Ishikawa (cell line): ENCODE results near the gene DBT.

Experiments used
- CEBPB ChIP-seq: IDR thresholded peaks from 2 replicates; pipeline ENCODE4 v1.6.1; 2012
- CREB1 ChIP-seq: IDR thresholded peaks from 2 replicates; pipeline ENCODE4 v1.6.1; 2012; ENCODE audit warnings: low read depth
- EGR1 ChIP-seq: IDR thresholded peaks from 2 replicates; pipeline ENCODE4 v1.6.1; 2012
- EP300 ChIP-seq: IDR thresholded peaks from 2 replicates; pipeline ENCODE4 v1.6.1; 2012; ENCODE audit warnings: borderline replicate concordance
- FOXM1 ChIP-seq: IDR thresholded peaks from 2 replicates; pipeline ENCODE4 v1.6.1; 2012; ENCODE audit warnings: low read depth, borderline replicate concordance
- NFIC ChIP-seq: IDR thresholded peaks from 2 replicates; pipeline ENCODE4 v1.6.1; 2012
- RAD21 ChIP-seq: IDR thresholded peaks from 2 replicates; pipeline ENCODE4 v1.6.1; 2012; ENCODE audit warnings: low read depth
- TAF1 ChIP-seq: IDR thresholded peaks from 2 replicates; pipeline ENCODE4 v1.6.1; 2012; ENCODE audit warnings: low read depth, mild to moderate bottlenecking
- TCF12 ChIP-seq: IDR thresholded peaks from 2 replicates; pipeline ENCODE4 v1.6.1; 2012; ENCODE audit warnings: low read depth
- TEAD4 ChIP-seq: IDR thresholded peaks from 2 replicates; pipeline ENCODE4 v1.6.1; 2012
- YY1 ChIP-seq: IDR thresholded peaks from 2 replicates; pipeline ENCODE4 v1.6.1; 2012; ENCODE audit warnings: low read depth
- ZBTB7A ChIP-seq: IDR thresholded peaks from 2 replicates; pipeline ENCODE4 v1.6.1; 2012; ENCODE audit warnings: low read depth
- TF ChIP-seq, protein P1 (sequence below): IDR thresholded peaks from 2 replicates; pipeline ENCODE4 v1.6.1; 2012; ENCODE audit warnings: low read depth, mild to moderate bottlenecking
- TF ChIP-seq, protein P2 (sequence below): IDR thresholded peaks from 2 replicates; pipeline ENCODE4 v1.6.1; 2012
- TF ChIP-seq, protein P3 (sequence below): IDR thresholded peaks from 2 replicates; pipeline ENCODE4 v1.6.1; 2012

Gene DBT

DNA sequence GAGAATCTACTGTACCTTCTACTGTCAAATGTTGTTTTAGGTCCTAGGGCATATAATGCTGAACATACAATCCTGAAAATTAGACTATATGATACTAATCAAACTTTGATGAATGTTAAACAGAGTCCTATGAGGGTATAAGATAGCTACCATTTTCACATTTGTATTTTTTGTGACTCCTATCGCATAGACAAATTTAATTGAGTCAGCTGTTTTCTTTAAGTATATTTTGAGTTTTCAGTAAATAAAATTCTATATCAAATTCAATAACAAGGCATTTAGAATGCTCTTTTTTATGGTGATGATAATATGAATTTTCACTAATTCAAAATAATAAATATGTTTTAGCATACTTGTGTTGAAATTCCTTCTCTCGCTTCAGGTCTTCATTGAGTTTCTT, 81.6 kb downstream of the DBT start:
- TF ChIP-seq CEBPB (no peak), EGR1 (no peak), RAD21 (no peak), FOXM1 (no peak), NFIC (no peak), TAF1 (no peak), TCF12 (no peak), ZBTB7A (no peak)
- TF ChIP-seq, protein P1, sequence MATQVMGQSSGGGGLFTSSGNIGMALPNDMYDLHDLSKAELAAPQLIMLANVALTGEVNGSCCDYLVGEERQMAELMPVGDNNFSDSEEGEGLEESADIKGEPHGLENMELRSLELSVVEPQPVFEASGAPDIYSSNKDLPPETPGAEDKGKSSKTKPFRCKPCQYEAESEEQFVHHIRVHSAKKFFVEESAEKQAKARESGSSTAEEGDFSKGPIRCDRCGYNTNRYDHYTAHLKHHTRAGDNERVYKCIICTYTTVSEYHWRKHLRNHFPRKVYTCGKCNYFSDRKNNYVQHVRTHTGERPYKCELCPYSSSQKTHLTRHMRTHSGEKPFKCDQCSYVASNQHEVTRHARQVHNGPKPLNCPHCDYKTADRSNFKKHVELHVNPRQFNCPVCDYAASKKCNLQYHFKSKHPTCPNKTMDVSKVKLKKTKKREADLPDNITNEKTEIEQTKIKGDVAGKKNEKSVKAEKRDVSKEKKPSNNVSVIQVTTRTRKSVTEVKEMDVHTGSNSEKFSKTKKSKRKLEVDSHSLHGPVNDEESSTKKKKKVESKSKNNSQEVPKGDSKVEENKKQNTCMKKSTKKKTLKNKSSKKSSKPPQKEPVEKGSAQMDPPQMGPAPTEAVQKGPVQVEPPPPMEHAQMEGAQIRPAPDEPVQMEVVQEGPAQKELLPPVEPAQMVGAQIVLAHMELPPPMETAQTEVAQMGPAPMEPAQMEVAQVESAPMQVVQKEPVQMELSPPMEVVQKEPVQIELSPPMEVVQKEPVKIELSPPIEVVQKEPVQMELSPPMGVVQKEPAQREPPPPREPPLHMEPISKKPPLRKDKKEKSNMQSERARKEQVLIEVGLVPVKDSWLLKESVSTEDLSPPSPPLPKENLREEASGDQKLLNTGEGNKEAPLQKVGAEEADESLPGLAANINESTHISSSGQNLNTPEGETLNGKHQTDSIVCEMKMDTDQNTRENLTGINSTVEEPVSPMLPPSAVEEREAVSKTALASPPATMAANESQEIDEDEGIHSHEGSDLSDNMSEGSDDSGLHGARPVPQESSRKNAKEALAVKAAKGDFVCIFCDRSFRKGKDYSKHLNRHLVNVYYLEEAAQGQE: no peak
- TF ChIP-seq, protein P2, sequence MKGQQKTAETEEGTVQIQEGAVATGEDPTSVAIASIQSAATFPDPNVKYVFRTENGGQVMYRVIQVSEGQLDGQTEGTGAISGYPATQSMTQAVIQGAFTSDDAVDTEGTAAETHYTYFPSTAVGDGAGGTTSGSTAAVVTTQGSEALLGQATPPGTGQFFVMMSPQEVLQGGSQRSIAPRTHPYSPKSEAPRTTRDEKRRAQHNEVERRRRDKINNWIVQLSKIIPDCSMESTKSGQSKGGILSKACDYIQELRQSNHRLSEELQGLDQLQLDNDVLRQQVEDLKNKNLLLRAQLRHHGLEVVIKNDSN: no peak

DNA sequence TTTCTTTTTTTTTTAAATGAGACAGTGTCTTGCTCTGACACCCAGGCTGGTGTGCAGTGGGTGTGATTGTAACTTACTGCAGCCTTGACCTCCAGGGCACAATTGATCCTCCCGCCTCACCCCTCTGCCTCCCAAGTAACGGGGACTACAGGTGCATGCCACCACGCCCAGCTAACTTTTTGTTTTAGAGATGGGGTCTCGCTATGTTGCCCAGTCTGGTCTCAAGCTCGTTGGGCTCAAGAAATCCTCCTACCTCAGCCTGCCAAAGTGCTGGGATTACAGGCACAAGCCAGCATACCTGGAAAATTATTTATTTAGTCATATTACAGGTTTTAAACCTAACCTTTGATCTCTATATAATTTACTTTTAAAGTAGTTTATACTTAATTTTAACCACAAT, 84.9 kb downstream of the DBT start:
- no peak for TF ChIP-seq CEBPB
- TF ChIP-seq TEAD4: no peak

DNA sequence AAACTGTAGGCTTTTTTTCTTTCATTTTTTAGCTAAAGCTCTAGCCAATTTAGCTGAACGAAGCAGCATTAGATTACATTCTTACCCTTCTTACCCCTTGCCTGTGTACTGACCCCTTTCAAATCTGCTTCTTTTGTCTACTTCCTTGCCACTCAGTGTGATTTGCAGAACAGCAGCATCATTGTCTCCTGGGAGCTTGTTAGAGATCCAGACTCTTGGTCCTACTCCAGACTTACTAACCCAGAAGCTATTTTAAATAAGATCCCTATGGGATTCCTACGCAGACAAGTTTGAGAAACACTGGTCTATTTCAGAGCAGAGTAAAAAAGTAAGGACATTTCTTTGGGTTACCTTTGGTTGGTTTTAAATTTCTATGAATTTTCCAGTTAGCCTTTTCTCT, 85.4 kb downstream of the DBT start:
- no peak for TF ChIP-seq TAF1
- no peak for TF ChIP-seq CREB1

DNA sequence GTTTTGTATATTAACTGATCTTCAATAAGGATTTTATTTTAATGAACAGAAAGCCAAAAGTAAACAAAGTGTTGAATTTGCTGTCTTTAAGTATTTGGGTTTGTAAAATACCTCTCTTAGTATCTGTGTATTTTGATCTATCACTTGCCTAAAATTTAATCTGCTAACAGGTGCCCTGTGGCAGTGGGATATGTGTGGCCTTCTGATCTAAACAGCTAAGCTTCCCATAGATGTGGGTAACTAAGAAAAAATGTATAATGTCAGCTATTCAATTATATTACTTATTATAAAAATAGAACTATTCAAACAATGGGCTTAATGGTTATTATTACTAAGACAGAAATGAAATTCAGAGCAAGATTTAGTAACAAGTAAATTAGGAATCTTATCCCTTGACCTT, 86.8 kb downstream of the DBT start:
- TF ChIP-seq EGR1 (no peak), FOXM1 (no peak), EP300 (no peak), YY1 (no peak), TEAD4 (no peak), CEBPB (no peak)
- TF ChIP-seq, protein P1: no peak
- TF ChIP-seq, protein P2: no peak

DNA sequence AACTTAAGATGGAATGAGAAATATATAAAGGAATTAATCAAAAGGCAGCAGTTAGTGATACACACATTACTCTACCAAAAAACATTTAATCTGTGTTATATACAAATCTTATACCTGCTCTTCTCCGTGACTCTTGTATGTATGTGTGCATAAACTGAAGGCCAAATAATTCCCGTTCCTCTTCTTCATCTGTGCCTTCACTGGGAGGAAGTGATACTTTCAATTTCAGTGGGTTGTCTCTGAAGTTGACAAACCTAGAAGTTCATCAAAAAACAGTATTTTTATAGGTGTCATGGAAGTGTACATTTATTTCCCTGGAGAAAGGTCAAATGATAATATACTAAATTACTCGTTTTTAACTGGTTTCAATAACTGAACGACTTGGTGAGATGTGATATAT, 97.4 kb downstream of the DBT start:
- TF ChIP-seq, protein P1: no peak
- TF ChIP-seq EGR1 (no peak), TCF12 (no peak), ZBTB7A (no peak), RAD21 (no peak), FOXM1 (no peak), TEAD4 (no peak), CEBPB (no peak), CREB1 (no peak), TAF1 (no peak)
- TF ChIP-seq, protein P3, sequence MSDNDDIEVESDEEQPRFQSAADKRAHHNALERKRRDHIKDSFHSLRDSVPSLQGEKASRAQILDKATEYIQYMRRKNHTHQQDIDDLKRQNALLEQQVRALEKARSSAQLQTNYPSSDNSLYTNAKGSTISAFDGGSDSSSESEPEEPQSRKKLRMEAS: no peak
- TF ChIP-seq, protein P2: no peak
